T-cell (primary cell): ENCODE data around the gene CRNKL1. TPM values are rescaled to one million over a fixed set of nuclear protein-coding genes. Genes with fewer than 3 reads are reported as not detected.

Source experiments
- ATAC-seq, 4 experiments: fragments of 200-7000 bp in 3 of 4; fragments of 150-1000 bp in 1 of 4; cut with Tn5 transposase; replicated peaks in 1 of 4; 1 replicate in 3 of 4; 2 replicates in 1 of 4; pipeline ENCODE4 v1.10.0; 2021; ENCODE audit warnings: moderate library complexity in 3 of 4, mild to moderate bottlenecking in 2 of 4, moderate number of reproducible peaks in 1 of 4
- CTCF ChIA-PET, 2 donors: fragments of 300-600 bp; sonication (Branson Sonifier 250); formaldehyde crosslinking; loops; one replicate each; lab custom pipeline; 2022; ENCODE audit warnings: antibody characterized with exemption in 2 of 2; lab: Charles Lee
- POLR2A ChIA-PET, 2 donors: fragments of 300-600 bp; sonication (Branson Sonifier 250); formaldehyde crosslinking; loops; one replicate each; lab custom pipeline; 2022; ENCODE audit warnings: antibody characterized with exemption in 2 of 2; lab: Charles Lee
- DNase-seq, 35 experiments: peaks; one replicate each; pipeline versions ENCODE4 v3.0.0 to v3.0.0-alpha.2; 2013 to 2023
- H3K27ac ChIP-seq: one replicate; pipeline ENCODE4 v1.5.1; 2013; ENCODE audit warnings: low read length
- H3K27me3 ChIP-seq, 2 experiments: replicated peaks in 1 of 2; 1 replicate in 1 of 2; 2 replicates in 1 of 2; pipeline versions ENCODE4 v1.6.1 to v1.7.0; 2013; ENCODE audit warnings: low read length in 1 of 2, mixed read lengths in 1 of 2; ENCODE audit not compliant: control insufficient read depth in 2 of 2, insufficient read depth in 2 of 2; ENCODE audit errors: extremely low read depth in 1 of 2
- H3K36me3 ChIP-seq, 2 donors: 1 replicate in 1 of 2; 2 replicates in 1 of 2; pipeline versions ENCODE4 v1.6.1 to v1.7.0; 2013; ENCODE audit warnings: low read length in 1 of 2; ENCODE audit not compliant: control insufficient read depth in 2 of 2, insufficient read depth in 1 of 2; ENCODE audit errors: extremely low read depth in 1 of 2
- H3K4me1 ChIP-seq, 2 experiments: 1 replicate in 1 of 2; 2 replicates in 1 of 2; pipeline versions ENCODE4 v1.6.1 to v1.7.0; 2013; ENCODE audit warnings: low read length in 2 of 2, mixed read lengths in 1 of 2; ENCODE audit not compliant: insufficient read depth in 2 of 2, control insufficient read depth in 1 of 2; ENCODE audit errors: extremely low read depth in 1 of 2
- H3K4me3 ChIP-seq, 2 donors: 1 replicate in 1 of 2; 2 replicates in 1 of 2; pipeline versions ENCODE4 v1.5.1 to v1.7.0; 2013; ENCODE audit warnings: mild to moderate bottlenecking in 2 of 2, low read length in 1 of 2, moderate library complexity in 1 of 2; ENCODE audit not compliant: control insufficient read depth in 1 of 2; ENCODE audit errors: extremely low read depth in 1 of 2
- H3K9me3 ChIP-seq: 2 replicates; pipeline ENCODE4 v1.7.0; 2013
- H3K27ac Mint-ChIP-seq, 2 donors: one replicate each; pipeline ENCODE4 v1.8.0; 2020 to 2021; ENCODE audit warnings: mild to moderate bottlenecking in 2 of 2, mixed read lengths in 2 of 2
- H3K27me3 Mint-ChIP-seq, 2 donors: one replicate each; pipeline ENCODE4 v1.8.0; 2021 to 2022; ENCODE audit warnings: mixed read lengths in 2 of 2
- H3K36me3 Mint-ChIP-seq: one replicate; pipeline ENCODE4 v1.8.0; 2021; ENCODE audit warnings: mixed read lengths
- H3K4me1 Mint-ChIP-seq, 3 donors: one replicate each; pipeline ENCODE4 v1.8.0; 2020 to 2022; ENCODE audit warnings: mixed read lengths in 3 of 3, mild to moderate bottlenecking in 1 of 3
- H3K4me3 Mint-ChIP-seq, 3 donors: one replicate each; pipeline ENCODE4 v1.8.0; 2020 to 2022; ENCODE audit warnings: mild to moderate bottlenecking in 3 of 3, mixed read lengths in 3 of 3, moderate library complexity in 3 of 3
- H3K9me3 Mint-ChIP-seq, 3 donors: one replicate each; pipeline ENCODE4 v1.8.0; 2020 to 2022; ENCODE audit warnings: mixed read lengths in 3 of 3
- WGBS: methylation state at CpG from one replicate; pipeline ENCODE4 v1.1.5; 2013; ENCODE audit warnings: missing lambda C conversion rate; ENCODE audit not compliant: insufficient coverage; 5-methylcytosine and 5-hydroxymethylcytosine counted together
- total RNA-seq, 35 experiments: library from RNA in 6 of 35; stranded (reverse) in 6 of 35; fragments of 120-200 nt in 1 of 35; gene quantifications; one replicate each; pipeline versions ENCODE4 v1.2.1 to v1.2.4 and lab custom pipeline; 2013 to 2026

CRNKL1 gene
- total RNA-seq, 5 donors from 2014 or later (not counting 1 experiment from before 2014, with no cell fraction given): 17.8 to 27.0 (median 24.8) TPM

GRCh38 chr20:20079102-20079784 is 27.0 kb upstream of the CRNKL1 start:
- POLR2A ChIA-PET: no interaction called here
- Mint-ChIP-seq H3K27ac (no peak overlapping the region), H3K9me3 (no peaks in the 10 kb centered on the region)

GRCh38 chr20:20078041-20078440 is 25.8 kb upstream of the CRNKL1 start:
- Histone ChIP-seq H3K9me3 (no peaks in the 10 kb centered on the region), H3K36me3 (no peaks in the 10 kb centered on the region), H3K27me3 (peaks cover 3 to 4% of the 10 kb centered on the region in 2 experiments), H3K4me3 (no peak overlapping the region), H3K27ac (no peak overlapping the region), H3K4me1 (no peaks in the 10 kb centered on the region)
- DNase-seq (no peak), ATAC-seq (no peak)
- Mint-ChIP-seq H3K27ac (no peak overlapping the region), H3K27me3 (peaks cover 13 to 18% of the 10 kb centered on the region in 2 donors), H3K36me3 (no peaks in the 10 kb centered on the region), H3K4me1 (no peaks in the 10 kb centered on the region), H3K4me3 (no peak overlapping the region), H3K9me3 (no peaks in the 10 kb centered on the region)
- ChIA-PET CTCF (no interaction called here), POLR2A (no interaction called here)
- WGBS: 90% methylated on average over 3 of the region's 4 CpGs

More at GRCh38 chr20:20079102-20079784, 27.0 kb upstream of the CRNKL1 start:
- peaks cover 10 to 14% of the 10 kb centered on the region in 2 donors for H3K27me3 Mint-ChIP-seq
- Histone ChIP-seq H3K36me3 (no peaks in the 10 kb centered on the region), H3K27me3 (peaks cover 3 to 4% of the 10 kb centered on the region in 2 experiments), H3K9me3 (no peaks in the 10 kb centered on the region), H3K27ac (no peak overlapping the region), H3K4me3 (no peak overlapping the region), H3K4me1 (peaks cover 0 to 2% of the 10 kb centered on the region in 2 experiments)
- no peak for ATAC-seq
- H3K36me3 Mint-ChIP-seq: no peaks in the 10 kb centered on the region
- no peak overlapping the region for H3K4me3 Mint-ChIP-seq
- no CpG with 5 or more reads among the region's 5 CpGs for WGBS
- no peak for DNase-seq
- H3K4me1 Mint-ChIP-seq: peaks cover 4 to 5% (median 5%) of the 10 kb centered on the region in 3 donors
- CTCF ChIA-PET: no interaction called here

GRCh38 chr20:20076297-20077065 is 24.2 kb upstream of the CRNKL1 start:
- no peak for DNase-seq
- Mint-ChIP-seq H3K4me1 (no peaks in the 10 kb centered on the region), H3K27me3 (peaks cover 6 to 14% of the 10 kb centered on the region in 2 donors), H3K36me3 (no peaks in the 10 kb centered on the region), H3K4me3 (no peak overlapping the region), H3K27ac (no peak overlapping the region), H3K9me3 (no peaks in the 10 kb centered on the region)
- ChIA-PET POLR2A (no interaction called here), CTCF (no interaction called here)
- H3K4me3 ChIP-seq: no peak overlapping the region
- no peaks in the 10 kb centered on the region for H3K36me3 ChIP-seq
- peaks cover 0 to 4% of the 10 kb centered on the region in 2 experiments for H3K27me3 ChIP-seq
- no peak for ATAC-seq
- H3K9me3 ChIP-seq: no peaks in the 10 kb centered on the region
- H3K4me1 ChIP-seq: no peaks in the 10 kb centered on the region
- 100% methylated on average over 3 of the region's 9 CpGs for WGBS
- H3K27ac ChIP-seq: no peak overlapping the region

GRCh38 chr20:20075032-20075431 is 22.8 kb upstream of the CRNKL1 start:
- no peaks in the 10 kb centered on the region for H3K9me3 Mint-ChIP-seq
- no peak overlapping the region for H3K27ac Mint-ChIP-seq
- ChIA-PET POLR2A (no interaction called here), CTCF (interaction anchor here (0.6 kb wide), 2 partner anchors 305 to 1307 kb away, joined by 3 read pairs; no protein-coding TSS in a partner anchor)
- H3K4me1 Mint-ChIP-seq: no peaks in the 10 kb centered on the region
- Histone ChIP-seq H3K4me3 (no peak overlapping the region), H3K36me3 (no peaks in the 10 kb centered on the region), H3K4me1 (no peaks in the 10 kb centered on the region), H3K9me3 (no peaks in the 10 kb centered on the region), H3K27ac (no peak overlapping the region), H3K27me3 (peaks cover 0 to 4% of the 10 kb centered on the region in 2 experiments)
- H3K27me3 Mint-ChIP-seq: peaks cover 5 to 14% of the 10 kb centered on the region in 2 donors
- 82% methylated on average over 2 of the region's 4 CpGs for WGBS
- H3K36me3 Mint-ChIP-seq: no peaks in the 10 kb centered on the region
- ATAC-seq (no peak), DNase-seq (no peak)
- no peak overlapping the region for H3K4me3 Mint-ChIP-seq

GRCh38 chr20:20073801-20074371 is 21.6 kb upstream of the CRNKL1 start:
- H3K27ac ChIP-seq: no peak overlapping the region
- H3K27me3 ChIP-seq: peaks cover 0 to 4% of the 10 kb centered on the region in 2 experiments
- no peaks in the 10 kb centered on the region for H3K9me3 Mint-ChIP-seq
- H3K27me3 Mint-ChIP-seq: peaks cover 5 to 12% of the 10 kb centered on the region in 2 donors
- 70% methylated on average over 7 of the region's 15 CpGs for WGBS
- H3K36me3 Mint-ChIP-seq: no peaks in the 10 kb centered on the region
- H3K4me1 ChIP-seq: no peaks in the 10 kb centered on the region
- H3K27ac Mint-ChIP-seq: no peak overlapping the region
- H3K4me1 Mint-ChIP-seq: no peaks in the 10 kb centered on the region
- no peaks in the 10 kb centered on the region for H3K9me3 ChIP-seq
- ChIA-PET CTCF (no interaction called here), POLR2A (no interaction called here)
- ATAC-seq: no peak
- no peak overlapping the region for H3K4me3 ChIP-seq
- H3K36me3 ChIP-seq: no peaks in the 10 kb centered on the region
- DNase-seq: no peak
- no peak overlapping the region for H3K4me3 Mint-ChIP-seq

GRCh38 chr20:20070871-20071726 is 18.8 kb upstream of the CRNKL1 start:
- Mint-ChIP-seq H3K27me3 (peaks cover 8 to 10% of the 10 kb centered on the region in 2 donors), H3K36me3 (no peaks in the 10 kb centered on the region), H3K4me3 (no peak overlapping the region), H3K9me3 (no peaks in the 10 kb centered on the region), H3K27ac (no peak overlapping the region), H3K4me1 (no peaks in the 10 kb centered on the region)
- 70% methylated on average over 8 of the region's 10 CpGs for WGBS
- ChIA-PET POLR2A (no interaction called here), CTCF (no interaction called here)
- H3K36me3 ChIP-seq: no peaks in the 10 kb centered on the region
- H3K9me3 ChIP-seq: no peaks in the 10 kb centered on the region
- no peak overlapping the region for H3K4me3 ChIP-seq
- H3K27me3 ChIP-seq: peaks cover 0 to 6% of the 10 kb centered on the region in 2 experiments
- H3K4me1 ChIP-seq: no peaks in the 10 kb centered on the region
- DNase-seq (no peak), ATAC-seq (no peak)
- H3K27ac ChIP-seq: no peak overlapping the region
